Skeletal muscle tissue (tissue), 4 donors: ENCODE results near the gene AQP3. TPM values are rescaled to one million over a fixed set of nuclear protein-coding genes. Genes with fewer than 3 reads are reported as not detected.
"Not testable (repeated sequence)": the region's sequence is repeated elsewhere in the genome, so short reads cannot be mapped to it uniquely, and the experiment has no call there.

ENCODE experiments used
- H3K27ac ChIP-seq: one replicate; pipeline ENCODE4 v1.7.0; 2013; ENCODE audit warnings: mild to moderate bottlenecking, low read depth, low read length, inconsistent platforms
- H3K27me3 ChIP-seq, 3 donors: one replicate each; pipeline ENCODE4 v1.7.0; 2013; ENCODE audit warnings: low read length in 3 of 3; ENCODE audit not compliant: control insufficient read depth in 3 of 3, insufficient read depth in 3 of 3
- H3K36me3 ChIP-seq, 3 donors: one replicate each; pipeline ENCODE4 v1.7.0; 2013; ENCODE audit warnings: low read length in 3 of 3; ENCODE audit not compliant: control insufficient read depth in 3 of 3, insufficient read depth in 3 of 3
- H3K4me1 ChIP-seq, 3 donors: one replicate each; pipeline ENCODE4 v1.7.0; 2013; ENCODE audit warnings: low read length in 3 of 3, mild to moderate bottlenecking in 3 of 3; ENCODE audit not compliant: control insufficient read depth in 3 of 3, insufficient read depth in 3 of 3
- H3K4me3 ChIP-seq, 3 donors: one replicate each; pipeline ENCODE4 v1.7.0; 2013; ENCODE audit warnings: low read length in 3 of 3
- H3K9ac ChIP-seq, 3 donors: one replicate each; pipeline ENCODE4 v1.7.0; 2013; ENCODE audit warnings: low read length in 3 of 3, mild to moderate bottlenecking in 3 of 3, moderate library complexity in 2 of 3, low read depth in 1 of 3
- H3K9me3 ChIP-seq, 3 donors: one replicate each; pipeline ENCODE4 v1.7.0; 2013; ENCODE audit warnings: low read length in 3 of 3; ENCODE audit not compliant: control insufficient read depth in 3 of 3
- total RNA-seq: library from RNA; depleted of rRNA; stranded (reverse); fragments of >200 nt; gene quantifications from one replicate; pipeline ENCODE4 v1.2.3, GENCODE V29; 2014
- donor health status: Osteomylitis.

The AQP3 gene
- total RNA-seq, 1 donor from 2014 or later, result 6.8 TPM

GRCh38 chr9:33424043-33424442 is 23.4 kb downstream of the AQP3 start:
- H3K27me3 ChIP-seq, H3K27ac ChIP-seq, H3K9ac ChIP-seq, H3K36me3 ChIP-seq, H3K4me1 ChIP-seq, H3K4me3 ChIP-seq, H3K9me3 ChIP-seq: not testable (repeated sequence)

GRCh38 chr9:33419708-33420303 is 27.6 kb downstream of the AQP3 start:
- Histone ChIP-seq H3K36me3 (no peaks in the 10 kb centered on the region), H3K4me3 (no peak overlapping the region), H3K27ac (no peak overlapping the region), H3K27me3 (peaks cover 0 to 9% (median 3%) of the 10 kb centered on the region in 3 donors), H3K9me3 (no peaks in the 10 kb centered on the region), H3K4me1 (peaks cover 0 to 6% (median 5%) of the 10 kb centered on the region in 3 donors), H3K9ac (no peak overlapping the region)

GRCh38 chr9:33418090-33418489 is 29.3 kb downstream of the AQP3 start:
- no peaks in the 10 kb centered on the region for H3K9me3 ChIP-seq
- H3K4me3 ChIP-seq, result no peak overlapping the region
- H3K36me3 ChIP-seq, result no peaks in the 10 kb centered on the region
- H3K27me3 ChIP-seq, result peaks cover 0 to 9% (median 3%) of the 10 kb centered on the region in 3 donors
- H3K4me1 ChIP-seq, result peaks cover 0 to 6% (median 5%) of the 10 kb centered on the region in 3 donors
- no peak overlapping the region for H3K27ac ChIP-seq
- no peak overlapping the region for H3K9ac ChIP-seq

- Histone ChIP-seq H3K4me3 (no peak overlapping the region), H3K9ac (no peak overlapping the region), H3K27ac (no peak overlapping the region)
Observed at GRCh38 chr9:33416996-33417395, 30.4 kb downstream of the AQP3 start.

GRCh38 chr9:33415501-33416038 is 31.8 kb downstream of the AQP3 start:
- H3K9me3 ChIP-seq, result no peaks in the 10 kb centered on the region
- no peaks in the 10 kb centered on the region for H3K36me3 ChIP-seq
- no peak overlapping the region for H3K4me3 ChIP-seq
- peaks cover 0 to 9% (median 3%) of the 10 kb centered on the region in 3 donors for H3K27me3 ChIP-seq
- H3K4me1 ChIP-seq, result peaks cover 0 to 6% (median 5%) of the 10 kb centered on the region in 3 donors
- no peak overlapping the region for H3K27ac ChIP-seq
- H3K9ac ChIP-seq, result peak overlapping the region in 1 of 3 donors; percentile 40

More at GRCh38 chr9:33416996-33417395, 30.4 kb downstream of the AQP3 start:
- H3K27me3 ChIP-seq, result peaks cover 0 to 9% (median 3%) of the 10 kb centered on the region in 3 donors
- no peaks in the 10 kb centered on the region for H3K9me3 ChIP-seq
- H3K4me1 ChIP-seq, result peaks cover 0 to 6% (median 5%) of the 10 kb centered on the region in 3 donors
- no peaks in the 10 kb centered on the region for H3K36me3 ChIP-seq

- H3K9me3 ChIP-seq, result no peaks in the 10 kb centered on the region
- peaks cover 0 to 9% (median 3%) of the 10 kb centered on the region in 3 donors for H3K27me3 ChIP-seq
- H3K36me3 ChIP-seq, result no peaks in the 10 kb centered on the region
- no peak overlapping the region for H3K9ac ChIP-seq
- no peak overlapping the region for H3K27ac ChIP-seq
- H3K4me3 ChIP-seq, result no peak overlapping the region
- peaks cover 0 to 6% (median 5%) of the 10 kb centered on the region in 3 donors for H3K4me1 ChIP-seq
Observed at GRCh38 chr9:33414889-33415500, 32.4 kb downstream of the AQP3 start.

GRCh38 chr9:33414268-33414667 is 33.1 kb downstream of the AQP3 start:
- H3K27me3 ChIP-seq, result peaks cover 0 to 7% (median 3%) of the 10 kb centered on the region in 3 donors
- peaks cover 0 to 6% (median 5%) of the 10 kb centered on the region in 3 donors for H3K4me1 ChIP-seq
- H3K9me3 ChIP-seq, result no peaks in the 10 kb centered on the region
- no peak overlapping the region for H3K4me3 ChIP-seq
- no peak overlapping the region for H3K9ac ChIP-seq
- H3K27ac ChIP-seq, result no peak overlapping the region
- H3K36me3 ChIP-seq, result no peaks in the 10 kb centered on the region

- peaks cover 3 to 16% (median 9%) of the 10 kb centered on the region in 3 donors for H3K4me1 ChIP-seq
- no peak overlapping the region for H3K4me3 ChIP-seq
- H3K9me3 ChIP-seq, result no peaks in the 10 kb centered on the region
- H3K27ac ChIP-seq, result no peak overlapping the region
- no peaks in the 10 kb centered on the region for H3K36me3 ChIP-seq
- no peak overlapping the region for H3K9ac ChIP-seq
- no peaks in the 10 kb centered on the region for H3K27me3 ChIP-seq
Observed at GRCh38 chr9:33408087-33408486, 39.3 kb downstream of the AQP3 start.

- H3K4me3 ChIP-seq, result no peak overlapping the region
- H3K27ac ChIP-seq, result no peak overlapping the region
- H3K4me1 ChIP-seq, result peaks cover 6 to 22% (median 16%) of the 10 kb centered on the region in 3 donors
- no peaks in the 10 kb centered on the region for H3K27me3 ChIP-seq
- H3K9me3 ChIP-seq, result no peaks in the 10 kb centered on the region
- no peak overlapping the region for H3K9ac ChIP-seq
- H3K36me3 ChIP-seq, result no peaks in the 10 kb centered on the region
Observed at GRCh38 chr9:33407061-33407460, 40.3 kb downstream of the AQP3 start.

GRCh38 chr9:33404788-33405362 is 42.5 kb downstream of the AQP3 start:
- peak overlapping the region in 1 of 3 donors; percentile 57 for H3K9ac ChIP-seq
- H3K36me3 ChIP-seq, result no peaks in the 10 kb centered on the region
- no peak overlapping the region for H3K27ac ChIP-seq
- H3K4me1 ChIP-seq, result peaks cover 6 to 28% (median 21%) of the 10 kb centered on the region in 3 donors
- no peaks in the 10 kb centered on the region for H3K27me3 ChIP-seq
- H3K4me3 ChIP-seq, result no peak overlapping the region
- no peaks in the 10 kb centered on the region for H3K9me3 ChIP-seq
